GM12878 (cell line): ENCODE data around the gene CRYGN. TPM values are rescaled to one million over a fixed set of nuclear protein-coding genes. Genes with fewer than 3 reads are reported as not detected.

Experiments used
- ATAC-seq: fragments of 200-7000 bp; cut with Tn5 transposase; 3 replicates; pipeline ENCODE4 v1.9.1; 2020; ENCODE audit warnings: mild to moderate bottlenecking, moderate library complexity
- BruUV-seq: library from RNA; stranded (reverse); fragments of 400-500 nt; replicated peaks from 2 replicates; lab custom pipeline; 2021; lab: Mats Ljungman, UMichigan
- CTCF ChIA-PET: fragments of 300-600 bp; sonication (Branson Sonifier 250); formaldehyde crosslinking; extraction: SDS; loops from one replicate; lab custom pipeline; 2021; ENCODE audit warnings: inconsistent platforms; lab: Yijun Ruan, JAX
- POLR2A ChIA-PET: fragments of 350-600 bp; formaldehyde crosslinking; extraction: SDS; loops from one replicate; lab custom pipeline; 2021; ENCODE audit warnings: inconsistent platforms; lab: Charles Lee
- RAD21 ChIA-PET: fragments of 300-600 bp; sonication (Branson Sonifier 250); formaldehyde crosslinking; loops from one replicate; lab custom pipeline; 2023; ENCODE audit warnings: antibody characterized with exemption; ENCODE audit not compliant: unreplicated experiment; lab: Charles Lee
- SMC1A ChIA-PET: fragments of 300-600 bp; sonication (Branson Sonifier 250); formaldehyde crosslinking; loops from one replicate; lab custom pipeline; 2023; ENCODE audit not compliant: unreplicated experiment, uncharacterized antibody; lab: Charles Lee
- DNase-seq: peaks from one replicate; pipeline ENCODE4 v3.0.0-alpha.2; 2011; ENCODE audit warnings: low read depth, low spot score
- FAIRE-seq: peaks from 3 replicates; lab custom pipeline; 2011; peaks lifted over from hg19 to GRCh38; lab: Jason Lieb, UNC
- H2AFZ ChIP-seq: 2 replicates; pipeline ENCODE4 v1.6.0; 2011; ENCODE audit warnings: low read depth, low read length, control low read depth; ENCODE audit not compliant: control insufficient read depth
- H3K27ac ChIP-seq: 2 replicates; pipeline ENCODE4 v1.5.1; 2011; ENCODE audit warnings: control low read depth; ENCODE audit not compliant: control insufficient read depth, insufficient read depth
- H3K27me3 ChIP-seq, 2 experiments: replicated peaks in 1 of 2; 2 replicates each; pipeline versions ENCODE4 v1.6.0 to v1.6.1; 2011; ENCODE audit warnings: low read length in 1 of 2; ENCODE audit not compliant: control insufficient read depth in 2 of 2, insufficient read depth in 2 of 2
- H3K36me3 ChIP-seq, 2 experiments: 2 replicates each; pipeline ENCODE4 v1.5.1; 2011; ENCODE audit warnings: low read length in 1 of 2; ENCODE audit not compliant: control insufficient read depth in 2 of 2, insufficient read depth in 2 of 2
- H3K4me1 ChIP-seq: 2 replicates; pipeline ENCODE4 v1.6.1; 2011; ENCODE audit warnings: mild to moderate bottlenecking, low read length, moderate library complexity, mixed read lengths; ENCODE audit not compliant: control insufficient read depth, insufficient read depth
- H3K4me2 ChIP-seq: 2 replicates; pipeline ENCODE4 v1.6.0; 2011; ENCODE audit warnings: control low read depth; ENCODE audit not compliant: control insufficient read depth, insufficient read depth
- H3K4me3 ChIP-seq: fragments of 200-600 bp; sonication (generic); 2 replicates; pipeline ENCODE4 v1.5.1; 2016
- H3K79me2 ChIP-seq: 2 replicates; pipeline ENCODE4 v1.6.0; 2011; ENCODE audit warnings: low read length; ENCODE audit not compliant: control insufficient read depth, insufficient read depth
- H3K9ac ChIP-seq: 2 replicates; pipeline ENCODE4 v1.8.0; 2011; ENCODE audit warnings: low read length, control low read depth, mixed read lengths; ENCODE audit not compliant: control insufficient read depth, insufficient read depth
- H3K9me3 ChIP-seq: replicated peaks from 3 replicates; pipeline ENCODE4 v1.5.1; 2011; ENCODE audit warnings: mild to moderate bottlenecking, low read length; ENCODE audit not compliant: control insufficient read depth, insufficient read depth
- H4K20me1 ChIP-seq: 2 replicates; pipeline ENCODE4 v1.6.0; 2011; ENCODE audit not compliant: control insufficient read depth, insufficient read depth
- ATF3 ChIP-seq: IDR thresholded peaks from 2 replicates; pipeline ENCODE4 v1.6.1; 2011; ENCODE audit warnings: low read depth, mild to moderate bottlenecking, low read length, moderate library complexity, borderline replicate concordance; ENCODE audit errors: extremely low read depth
- HDAC2 ChIP-seq: fragments of 200-600 bp; sonication (generic); IDR thresholded peaks from 2 replicates; pipeline ENCODE4 v1.6.1; 2017
- IRF5 ChIP-seq: fragments of 450-650 bp; IDR thresholded peaks from 2 replicates; pipeline ENCODE4 v1.6.1; 2017; ENCODE audit warnings: borderline replicate concordance
- NR2C1 ChIP-seq: fragments of 450-650 bp; IDR thresholded peaks from 2 replicates; pipeline ENCODE4 v1.6.1; 2017; ENCODE audit warnings: antibody characterized with exemption, mild to moderate bottlenecking, moderate library complexity
- PBX3 ChIP-seq: IDR thresholded peaks from 2 replicates; pipeline ENCODE4 v1.6.1; 2011; ENCODE audit warnings: mild to moderate bottlenecking, low read depth, low read length, moderate library complexity; ENCODE audit not compliant: insufficient replicate concordance
- POLR2A ChIP-seq: IDR thresholded peaks from 2 replicates; pipeline ENCODE4 v1.6.1; 2011; ENCODE audit warnings: low read depth, mild to moderate bottlenecking, low read length
- STAT3 ChIP-seq: IDR thresholded peaks from 2 replicates; pipeline ENCODE4 v1.6.1; 2011; ENCODE audit warnings: low read depth, low read length, improper control_type of control experiment
- WGBS: methylation state at CpG from one replicate; pipeline ENCODE4 v1.1.6; 2016; ENCODE audit warnings: low lambda C conversion rate; ENCODE audit not compliant: insufficient replicate concordance, insufficient coverage; ENCODE audit errors: missing lambda C conversion rate; 5-methylcytosine and 5-hydroxymethylcytosine counted together
- in situ Hi-C: fragments of 300-500 bp; cut with MboI; formaldehyde crosslinking; loops from 9 replicates; pipeline ENCODE4 v1.14.3; 2018; ENCODE audit warnings: mixed read lengths
- intact Hi-C: fragments of 100-400 bp; cut with micrococcal nuclease; formaldehyde crosslinking; loops from one replicate; pipeline ENCODE4 v1.14.2; 2022; ENCODE audit not compliant: unreplicated experiment
- polyA plus RNA-seq, 11 experiments: library from polyadenylated mRNA; depleted of rRNA in 4 of 11; unstranded in 6 of 11; stranded (reverse) in 5 of 11; fragments of >200 nt; fragmentation: Nextera tagmentation in 4 of 11; fragmentation: Illumina TruSeq in 1 of 11; extraction: Ambion mirVana in 4 of 11; extraction: Trizol in 1 of 11; gene quantifications; 1 replicate in 1 of 11; 2 replicates in 10 of 11; pipeline versions ENCODE4 v1.2.1 to v1.2.3, GENCODE V29; 2011 to 2016; ENCODE audit warnings: inconsistent platforms in 2 of 11, missing spikeins in 2 of 11, low read depth in 1 of 11
- total RNA-seq, 4 experiments: library from RNA; depleted of rRNA in 3 of 4; stranded (reverse); fragments of >200 nt in 3 of 4; fragmentation: Illumina TruSeq in 1 of 4; extraction: Trizol in 1 of 4; gene quantifications; 2 replicates each; pipeline versions ENCODE4 v1.2.1 to v1.2.3, GENCODE V29; 2013 to 2021
- TF ChIP-seq, protein P1 (sequence below): fragments of 450-650 bp; IDR thresholded peaks from 2 replicates; pipeline ENCODE4 v1.6.1; 2016; ENCODE audit warnings: mild to moderate bottlenecking, moderate library complexity, borderline replicate concordance
- TF ChIP-seq, protein P2 (sequence below): IDR thresholded peaks from 2 replicates; pipeline ENCODE4 v1.6.1; 2012; ENCODE audit warnings: low read length, inconsistent platforms
- TF ChIP-seq, protein P3 (sequence below): IDR thresholded peaks from 2 replicates; pipeline ENCODE4 v1.6.1; 2012; ENCODE audit warnings: mild to moderate bottlenecking, low read depth, low read length

The CRYGN gene
- total and polyA plus RNA-seq, 10 of the 15 experiments (the other 5 are each of a cell fraction or from before 2014, with no cell fraction given): not detected

- ChIA-PET RAD21 (no interaction called here), POLR2A (no interaction called here), CTCF (no interaction called here), SMC1A (no interaction called here)
- H3K4me2 ChIP-seq: no peak overlapping the region
- in situ Hi-C loops (no loop called here), intact Hi-C loops (no loop called here)
- ATAC-seq (no peak), DNase-seq (no peak), FAIRE-seq (no peak)
- no TSS peak for BruUV-seq
- H3K79me2 ChIP-seq: no peaks in the 10 kb centered on the region
- peaks cover 13% of the 10 kb centered on the region for H3K4me1 ChIP-seq
- no peak overlapping the region for H3K27ac ChIP-seq
- H3K9ac ChIP-seq: no peak overlapping the region
- no peaks in the 10 kb centered on the region for H3K36me3 ChIP-seq
- H3K4me3 ChIP-seq: no peak overlapping the region
- no peaks in the 10 kb centered on the region for H4K20me1 ChIP-seq
- no peaks in the 10 kb centered on the region for H3K27me3 ChIP-seq
- WGBS: 73% methylated on average over 16 of the region's 16 CpGs
- no peak overlapping the region for H2AFZ ChIP-seq
- no peaks in the 10 kb centered on the region; the same call in 2 of the 3 replicates for H3K9me3 ChIP-seq
- TF ChIP-seq, protein P1, sequence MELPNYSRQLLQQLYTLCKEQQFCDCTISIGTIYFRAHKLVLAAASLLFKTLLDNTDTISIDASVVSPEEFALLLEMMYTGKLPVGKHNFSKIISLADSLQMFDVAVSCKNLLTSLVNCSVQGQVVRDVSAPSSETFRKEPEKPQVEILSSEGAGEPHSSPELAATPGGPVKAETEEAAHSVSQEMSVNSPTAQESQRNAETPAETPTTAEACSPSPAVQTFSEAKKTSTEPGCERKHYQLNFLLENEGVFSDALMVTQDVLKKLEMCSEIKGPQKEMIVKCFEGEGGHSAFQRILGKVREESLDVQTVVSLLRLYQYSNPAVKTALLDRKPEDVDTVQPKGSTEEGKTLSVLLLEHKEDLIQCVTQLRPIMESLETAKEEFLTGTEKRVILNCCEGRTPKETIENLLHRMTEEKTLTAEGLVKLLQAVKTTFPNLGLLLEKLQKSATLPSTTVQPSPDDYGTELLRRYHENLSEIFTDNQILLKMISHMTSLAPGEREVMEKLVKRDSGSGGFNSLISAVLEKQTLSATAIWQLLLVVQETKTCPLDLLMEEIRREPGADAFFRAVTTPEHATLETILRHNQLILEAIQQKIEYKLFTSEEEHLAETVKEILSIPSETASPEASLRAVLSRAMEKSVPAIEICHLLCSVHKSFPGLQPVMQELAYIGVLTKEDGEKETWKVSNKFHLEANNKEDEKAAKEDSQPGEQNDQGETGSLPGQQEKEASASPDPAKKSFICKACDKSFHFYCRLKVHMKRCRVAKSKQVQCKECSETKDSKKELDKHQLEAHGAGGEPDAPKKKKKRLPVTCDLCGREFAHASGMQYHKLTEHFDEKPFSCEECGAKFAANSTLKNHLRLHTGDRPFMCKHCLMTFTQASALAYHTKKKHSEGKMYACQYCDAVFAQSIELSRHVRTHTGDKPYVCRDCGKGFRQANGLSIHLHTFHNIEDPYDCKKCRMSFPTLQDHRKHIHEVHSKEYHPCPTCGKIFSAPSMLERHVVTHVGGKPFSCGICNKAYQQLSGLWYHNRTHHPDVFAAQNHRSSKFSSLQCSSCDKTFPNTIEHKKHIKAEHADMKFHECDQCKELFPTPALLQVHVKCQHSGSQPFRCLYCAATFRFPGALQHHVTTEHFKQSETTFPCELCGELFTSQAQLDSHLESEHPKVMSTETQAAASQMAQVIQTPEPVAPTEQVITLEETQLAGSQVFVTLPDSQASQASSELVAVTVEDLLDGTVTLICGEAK: no peak
- TF ChIP-seq IRF5 (no peak), NR2C1 (no peak), POLR2A (no peak), ATF3 (no peak), PBX3 (no peak), STAT3 (no peak), HDAC2 (no peak)
- TF ChIP-seq, protein P2, sequence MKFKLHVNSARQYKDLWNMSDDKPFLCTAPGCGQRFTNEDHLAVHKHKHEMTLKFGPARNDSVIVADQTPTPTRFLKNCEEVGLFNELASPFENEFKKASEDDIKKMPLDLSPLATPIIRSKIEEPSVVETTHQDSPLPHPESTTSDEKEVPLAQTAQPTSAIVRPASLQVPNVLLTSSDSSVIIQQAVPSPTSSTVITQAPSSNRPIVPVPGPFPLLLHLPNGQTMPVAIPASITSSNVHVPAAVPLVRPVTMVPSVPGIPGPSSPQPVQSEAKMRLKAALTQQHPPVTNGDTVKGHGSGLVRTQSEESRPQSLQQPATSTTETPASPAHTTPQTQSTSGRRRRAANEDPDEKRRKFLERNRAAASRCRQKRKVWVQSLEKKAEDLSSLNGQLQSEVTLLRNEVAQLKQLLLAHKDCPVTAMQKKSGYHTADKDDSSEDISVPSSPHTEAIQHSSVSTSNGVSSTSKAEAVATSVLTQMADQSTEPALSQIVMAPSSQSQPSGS: no peak
- TF ChIP-seq, protein P3, sequence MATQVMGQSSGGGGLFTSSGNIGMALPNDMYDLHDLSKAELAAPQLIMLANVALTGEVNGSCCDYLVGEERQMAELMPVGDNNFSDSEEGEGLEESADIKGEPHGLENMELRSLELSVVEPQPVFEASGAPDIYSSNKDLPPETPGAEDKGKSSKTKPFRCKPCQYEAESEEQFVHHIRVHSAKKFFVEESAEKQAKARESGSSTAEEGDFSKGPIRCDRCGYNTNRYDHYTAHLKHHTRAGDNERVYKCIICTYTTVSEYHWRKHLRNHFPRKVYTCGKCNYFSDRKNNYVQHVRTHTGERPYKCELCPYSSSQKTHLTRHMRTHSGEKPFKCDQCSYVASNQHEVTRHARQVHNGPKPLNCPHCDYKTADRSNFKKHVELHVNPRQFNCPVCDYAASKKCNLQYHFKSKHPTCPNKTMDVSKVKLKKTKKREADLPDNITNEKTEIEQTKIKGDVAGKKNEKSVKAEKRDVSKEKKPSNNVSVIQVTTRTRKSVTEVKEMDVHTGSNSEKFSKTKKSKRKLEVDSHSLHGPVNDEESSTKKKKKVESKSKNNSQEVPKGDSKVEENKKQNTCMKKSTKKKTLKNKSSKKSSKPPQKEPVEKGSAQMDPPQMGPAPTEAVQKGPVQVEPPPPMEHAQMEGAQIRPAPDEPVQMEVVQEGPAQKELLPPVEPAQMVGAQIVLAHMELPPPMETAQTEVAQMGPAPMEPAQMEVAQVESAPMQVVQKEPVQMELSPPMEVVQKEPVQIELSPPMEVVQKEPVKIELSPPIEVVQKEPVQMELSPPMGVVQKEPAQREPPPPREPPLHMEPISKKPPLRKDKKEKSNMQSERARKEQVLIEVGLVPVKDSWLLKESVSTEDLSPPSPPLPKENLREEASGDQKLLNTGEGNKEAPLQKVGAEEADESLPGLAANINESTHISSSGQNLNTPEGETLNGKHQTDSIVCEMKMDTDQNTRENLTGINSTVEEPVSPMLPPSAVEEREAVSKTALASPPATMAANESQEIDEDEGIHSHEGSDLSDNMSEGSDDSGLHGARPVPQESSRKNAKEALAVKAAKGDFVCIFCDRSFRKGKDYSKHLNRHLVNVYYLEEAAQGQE: no peak
Observed at GRCh38 chr7:151402029-151402835, 37.7 kb downstream of the CRYGN start.
